Liver (tissue), 9 donors: ENCODE data around the gene ASIC1. TPM values are rescaled to one million over a fixed set of nuclear protein-coding genes. Genes with fewer than 3 reads are reported as not detected.

Experiments
- DNase-seq: peaks from one replicate; pipeline ENCODE4 v3.0.0-alpha.2; 2017; ENCODE audit warnings: low spot score
- H3K27ac ChIP-seq, 2 donors: one replicate each; pipeline ENCODE4 v1.7.0; 2013; ENCODE audit warnings: inconsistent platforms in 2 of 2, low read length in 2 of 2, control low read depth in 1 of 2, low read depth in 1 of 2, mild to moderate bottlenecking in 1 of 2
- H3K27me3 ChIP-seq, 4 donors: one replicate each; pipeline versions ENCODE4 v1.6.1 to v1.7.0; 2013; ENCODE audit warnings: low read length in 3 of 4, inconsistent platforms in 1 of 4, mild to moderate bottlenecking in 1 of 4, moderate library complexity in 1 of 4; ENCODE audit not compliant: control insufficient read depth in 4 of 4, insufficient read depth in 4 of 4
- H3K36me3 ChIP-seq, 4 donors: one replicate each; pipeline versions ENCODE4 v1.6.1 to v1.7.0; 2013; ENCODE audit warnings: low read length in 3 of 4, mild to moderate bottlenecking in 3 of 4, low read depth in 1 of 4, moderate library complexity in 1 of 4; ENCODE audit not compliant: control insufficient read depth in 4 of 4, insufficient read depth in 3 of 4
- H3K4me1 ChIP-seq, 4 donors: one replicate each; pipeline versions ENCODE4 v1.6.1 to v1.7.0; 2013; ENCODE audit warnings: low read length in 3 of 4, mild to moderate bottlenecking in 3 of 4, moderate library complexity in 1 of 4; ENCODE audit not compliant: control insufficient read depth in 4 of 4, insufficient read depth in 4 of 4
- H3K4me3 ChIP-seq, 3 donors: one replicate each; pipeline versions ENCODE4 v1.6.1 to v1.7.0; 2013; ENCODE audit warnings: low read length in 3 of 3, control low read depth in 1 of 3, low read depth in 1 of 3, mild to moderate bottlenecking in 1 of 3
- H3K9ac ChIP-seq, 2 donors: one replicate each; pipeline ENCODE4 v1.7.0; 2013; ENCODE audit warnings: low read length in 2 of 2, mild to moderate bottlenecking in 2 of 2, moderate library complexity in 2 of 2, control low read depth in 1 of 2, low read depth in 1 of 2
- H3K9me3 ChIP-seq, 4 donors: one replicate each; pipeline versions ENCODE4 v1.6.1 to v1.7.0; 2013; ENCODE audit warnings: low read length in 3 of 4; ENCODE audit not compliant: control insufficient read depth in 4 of 4
- ATF3 ChIP-seq: IDR thresholded peaks from 2 replicates; pipeline ENCODE4 v1.6.1; 2016; ENCODE audit warnings: antibody characterized with exemption
- CTCF ChIP-seq: fragments of 150-350 bp; IDR thresholded peaks from 2 replicates; pipeline ENCODE4 v1.5.1; 2017; ENCODE audit warnings: improper control_type of control experiment, low read depth, low read length; ENCODE audit not compliant: missing input control
- EGR1 ChIP-seq, 2 donors: IDR thresholded peaks; 2 replicates each; pipeline ENCODE4 v1.6.1; 2016 to 2018; ENCODE audit warnings: antibody characterized with exemption in 2 of 2, low read depth in 2 of 2
- FOXA1 ChIP-seq: IDR thresholded peaks from 2 replicates; pipeline ENCODE4 v1.6.1; 2016; ENCODE audit warnings: antibody characterized with exemption
- FOXA2 ChIP-seq: IDR thresholded peaks from 2 replicates; pipeline ENCODE4 v1.6.1; 2016; ENCODE audit warnings: antibody characterized with exemption
- HNF4A ChIP-seq, 2 donors: conservative IDR thresholded peaks; 2 replicates each; pipeline ENCODE4 v1.6.1; 2016; ENCODE audit warnings: antibody characterized with exemption in 2 of 2, mild to moderate bottlenecking in 2 of 2
- HNF4G ChIP-seq: IDR thresholded peaks from 2 replicates; pipeline ENCODE4 v1.6.1; 2016; ENCODE audit warnings: antibody characterized with exemption
- JUND ChIP-seq, 2 donors: IDR thresholded peaks; 2 replicates each; pipeline ENCODE4 v1.6.1; 2016; ENCODE audit warnings: antibody characterized with exemption in 2 of 2
- MAX ChIP-seq: IDR thresholded peaks from 2 replicates; pipeline ENCODE4 v1.6.1; 2016; ENCODE audit warnings: antibody characterized with exemption
- NR2F2 ChIP-seq: IDR thresholded peaks from 2 replicates; pipeline ENCODE4 v1.6.1; 2016; ENCODE audit warnings: antibody characterized with exemption
- REST ChIP-seq: IDR thresholded peaks from 2 replicates; pipeline ENCODE4 v1.6.1; 2016; ENCODE audit warnings: antibody characterized with exemption, mild to moderate bottlenecking
- RXRA ChIP-seq, 2 donors: IDR thresholded peaks; 2 replicates each; pipeline ENCODE4 v1.6.1; 2017 to 2018; ENCODE audit warnings: antibody characterized with exemption in 2 of 2, mild to moderate bottlenecking in 1 of 2
- SP1 ChIP-seq: IDR thresholded peaks from 2 replicates; pipeline ENCODE4 v1.6.1; 2018; ENCODE audit warnings: antibody characterized with exemption, mild to moderate bottlenecking
- TAF1 ChIP-seq: conservative IDR thresholded peaks from 2 replicates; pipeline ENCODE4 v1.6.1; 2016; ENCODE audit warnings: antibody characterized with exemption, mild to moderate bottlenecking
- YY1 ChIP-seq: IDR thresholded peaks from 2 replicates; pipeline ENCODE4 v1.6.1; 2016; ENCODE audit warnings: antibody characterized with exemption, mild to moderate bottlenecking
- ZBTB33 ChIP-seq: IDR thresholded peaks from 2 replicates; pipeline ENCODE4 v1.6.1; 2016; ENCODE audit warnings: antibody characterized with exemption
- WGBS: extraction: QIAGEN DNeasy Blood & Tissue Kit; methylation state at CpG from one replicate; pipeline ENCODE4 v1.1.7; 2013; 5-methylcytosine and 5-hydroxymethylcytosine counted together
- polyA plus RNA-seq, 2 donors: library from polyadenylated mRNA; stranded (reverse) in 1 of 2; unstranded in 1 of 2; fragments of 200-250 nt in 1 of 2; fragments of >200 nt in 1 of 2; fragmentation: Nextera tagmentation in 1 of 2; extraction: Ambion mirVana in 1 of 2; gene quantifications; one replicate each; pipeline versions ENCODE4 v1.2.1 to v1.2.3, GENCODE V29; 2013 to 2015
- total RNA-seq, 2 donors: library from RNA; depleted of rRNA; stranded (reverse); fragments of >200 nt; gene quantifications; one replicate each; pipeline ENCODE4 v1.2.3, GENCODE V29; 2014
- donor health status: healthy.
- donor health status: healthy.
- donor health status: healthy.
- donor health status: healthy.
- donor health status: healthy.

Gene ASIC1
- total and polyA plus RNA-seq, 4 donors: 0.05 to 0.08 (median 0.06) TPM; not detected in 1

GRCh38 chr12:50060120-50060468 is 2.7 kb downstream of the ASIC1 start:
- WGBS: 68% methylated on average over 4 of the region's 4 CpGs
- Histone ChIP-seq H3K4me3 (no peak overlapping the region), H3K36me3 (no peaks in the 10 kb centered on the region), H3K27ac (no peak overlapping the region), H3K9ac (no peak overlapping the region), H3K4me1 (peaks cover 7 to 20% (median 10%) of the 10 kb centered on the region in 4 donors), H3K9me3 (no peaks in the 10 kb centered on the region), H3K27me3 (peaks cover 0 to 2% (median 0%) of the 10 kb centered on the region in 4 donors)
- DNase-seq: no peak
- TF ChIP-seq ATF3 (no peak), TAF1 (no peak), HNF4A (conservative IDR thresholded peaks at IDR 0.05) (no peak), EGR1 (IDR thresholded peaks at IDR 0.05; ENCODE audit: low read depth in 2 of 2) (no peak), CTCF (no peak), MAX (no peak), ZBTB33 (no peak), FOXA1 (no peak), JUND (IDR thresholded peaks at IDR 0.05) (no peak), NR2F2 (no peak), REST (no peak), RXRA (IDR thresholded peaks at IDR 0.05) (no peak)

- no peaks in the 10 kb centered on the region for H3K9me3 ChIP-seq
- H3K27ac ChIP-seq: no peak overlapping the region
- no peak overlapping the region for H3K9ac ChIP-seq
- 77% methylated on average over 2 of the region's 2 CpGs for WGBS
- TF ChIP-seq ZBTB33 (no peak), NR2F2 (no peak), HNF4G (no peak), HNF4A (conservative IDR thresholded peaks at IDR 0.05) (no peak), MAX (no peak), YY1 (no peak), FOXA1 (no peak), ATF3 (no peak), SP1 (no peak), REST (no peak), EGR1 (IDR thresholded peaks at IDR 0.05; ENCODE audit: low read depth in 2 of 2) (no peak), FOXA2 (no peak)
- no peak for DNase-seq
- no peak overlapping the region for H3K4me3 ChIP-seq
- H3K36me3 ChIP-seq: no peaks in the 10 kb centered on the region
- H3K4me1 ChIP-seq: peaks cover 3 to 15% (median 9%) of the 10 kb centered on the region in 4 donors
- peaks cover 0 to 2% (median 0%) of the 10 kb centered on the region in 4 donors for H3K27me3 ChIP-seq
Measured at GRCh38 chr12:50061171-50061570, 3.8 kb downstream of the ASIC1 start.
